GM23248 (cell line): Measurements from ENCODE around the gene HCFC1R1. TPM values are rescaled to one million over a fixed set of nuclear protein-coding genes. Genes with fewer than 3 reads are reported as not detected.

Experiments used
- DNase-seq: peaks from one replicate; pipeline ENCODE4 v3.0.0-alpha.2; 2015
- H2AFZ ChIP-seq: fragments of 200-600 bp; sonication (generic); 2 replicates; pipeline ENCODE4 v1.6.1; 2016; ENCODE audit warnings: antibody characterized with exemption
- H3F3A ChIP-seq: fragments of 200-600 bp; sonication (generic); 2 replicates; pipeline ENCODE4 v1.6.1; 2016; ENCODE audit warnings: mild to moderate bottlenecking, antibody characterized with exemption, mixed run types; ENCODE audit not compliant: insufficient read depth
- H3K27ac ChIP-seq: fragments of 200-600 bp; sonication (generic); 2 replicates; pipeline ENCODE4 v1.5.1; 2016; ENCODE audit warnings: mild to moderate bottlenecking
- H3K27me3 ChIP-seq: fragments of 200-600 bp; sonication (generic); replicated peaks from 2 replicates; pipeline ENCODE4 v1.6.1; 2016; ENCODE audit warnings: mild to moderate bottlenecking; ENCODE audit not compliant: insufficient read depth
- H3K36me3 ChIP-seq: fragments of 200-600 bp; sonication (generic); 2 replicates; pipeline ENCODE4 v1.6.1; 2016; ENCODE audit warnings: low read depth, mild to moderate bottlenecking
- H3K4me1 ChIP-seq: fragments of 200-600 bp; sonication (generic); 2 replicates; pipeline ENCODE4 v1.6.1; 2016; ENCODE audit warnings: mild to moderate bottlenecking; ENCODE audit not compliant: insufficient read depth
- H3K4me2 ChIP-seq: fragments of 200-600 bp; sonication (generic); one replicate; pipeline ENCODE4 v1.6.1; 2016; ENCODE audit warnings: mild to moderate bottlenecking; ENCODE audit not compliant: unreplicated experiment
- H3K4me3 ChIP-seq: fragments of 200-600 bp; sonication (generic); 2 replicates; pipeline ENCODE4 v1.5.1; 2016; ENCODE audit warnings: mild to moderate bottlenecking
- H3K79me2 ChIP-seq: fragments of 200-600 bp; sonication (generic); 2 replicates; pipeline ENCODE4 v1.6.1; 2016; ENCODE audit warnings: mild to moderate bottlenecking; ENCODE audit not compliant: insufficient read depth
- H3K9ac ChIP-seq: fragments of 200-600 bp; sonication (generic); 2 replicates; pipeline ENCODE4 v1.6.1; 2016; ENCODE audit warnings: mild to moderate bottlenecking
- H3K9me2 ChIP-seq: fragments of 200-600 bp; sonication (generic); 2 replicates; pipeline ENCODE4 v1.6.1; 2016; ENCODE audit warnings: mixed run types, mild to moderate bottlenecking, moderate library complexity; ENCODE audit not compliant: insufficient read depth
- H3K9me3 ChIP-seq: fragments of 200-600 bp; sonication (generic); one replicate; pipeline ENCODE4 v1.6.1; 2017; ENCODE audit warnings: low read depth
- H4K20me1 ChIP-seq: fragments of 200-600 bp; sonication (generic); 2 replicates; pipeline ENCODE4 v1.6.0; 2016; ENCODE audit not compliant: insufficient read depth
- EZH2 ChIP-seq: fragments of 200-600 bp; sonication (generic); IDR thresholded peaks from 2 replicates; pipeline ENCODE4 v1.6.1; 2018; ENCODE audit warnings: antibody characterized with exemption, mild to moderate bottlenecking; ENCODE audit not compliant: insufficient read depth, poor library complexity, severe bottlenecking
- EZH2phosphoT487 ChIP-seq: fragments of 200-600 bp; sonication (generic); IDR thresholded peaks from 2 replicates; pipeline ENCODE4 v1.6.1; 2018; ENCODE audit warnings: antibody characterized with exemption, moderate library complexity, mild to moderate bottlenecking, low read depth; ENCODE audit not compliant: insufficient read depth
- WGBS, 2 experiments: methylation state at CpG; one replicate each; pipeline ENCODE4 v1.1.6; 2015 to 2017; ENCODE audit warnings: low lambda C conversion rate in 2 of 2, low coverage in 1 of 2; ENCODE audit errors: missing lambda C conversion rate in 2 of 2; 5-methylcytosine and 5-hydroxymethylcytosine counted together
- in situ Hi-C: fragments of 300-500 bp; cut with MboI; formaldehyde crosslinking; loops from 2 replicates; pipeline ENCODE4 v1.15.0; 2020
- polyA plus RNA-seq: library from polyadenylated mRNA; unstranded; fragments of >200 nt; fragmentation: Nextera tagmentation; extraction: Ambion mirVana; gene quantifications from 2 replicates; pipeline ENCODE4 v1.2.1, GENCODE V29; 2016
- total RNA-seq: library from RNA; depleted of rRNA; stranded (reverse); fragments of >200 nt; shearing (Covaris generic); gene quantifications from 2 replicates; pipeline ENCODE4 v1.2.3, GENCODE V29; 2014

HCFC1R1 gene
- total and polyA plus RNA-seq, 2 experiments from 2014 or later = 7.2 to 53.2 TPM

DNA sequence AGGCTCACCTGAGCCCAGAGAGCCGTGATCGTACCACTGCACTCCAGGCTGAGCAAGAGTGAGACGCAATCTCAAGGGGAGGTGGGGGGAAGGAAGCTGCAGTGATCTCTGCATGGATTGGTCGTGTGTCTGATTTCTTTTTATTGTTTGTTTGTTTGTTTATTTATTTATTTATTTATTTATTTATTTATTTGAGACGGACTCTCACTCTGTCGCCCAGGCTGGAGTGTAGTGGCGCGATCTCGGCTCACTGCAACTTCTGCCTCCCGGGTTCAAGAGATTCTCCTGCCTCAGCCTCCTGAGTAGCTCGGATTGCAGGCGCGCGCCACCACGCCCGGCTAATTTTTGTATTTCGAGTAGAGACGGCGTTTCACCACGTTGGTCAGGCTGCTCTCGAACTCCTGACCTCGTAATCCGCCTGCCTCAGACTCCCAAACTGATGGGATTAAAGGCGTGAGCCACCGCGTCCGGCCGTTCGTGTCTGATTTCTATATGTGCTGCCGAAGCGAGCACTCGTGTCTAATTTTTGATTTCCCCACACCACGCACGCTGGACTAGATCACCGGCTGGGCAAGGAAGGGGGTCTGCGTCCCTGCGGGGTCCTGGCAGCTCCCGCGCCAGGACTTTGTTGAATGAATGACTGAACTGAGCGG is 4.0 kb downstream of the HCFC1R1 start:
- no peak for TF ChIP-seq EZH2
- TF ChIP-seq EZH2phosphoT487 = no peak
- peaks cover 9% of the 10 kb centered on the region for H3K4me1 ChIP-seq
- H3K27ac ChIP-seq = peak overlapping the region; percentile 100
- H3K36me3 ChIP-seq = peaks cover 2% of the 10 kb centered on the region; the same call in 1 of the 2 replicates
- H3K9me3 ChIP-seq = no peaks in the 10 kb centered on the region
- H3K9ac ChIP-seq = peak overlapping the region; percentile 98; the same call in 1 of the 2 replicates
- peak overlapping the region; percentile 86 for H3K4me3 ChIP-seq
- no peaks in the 10 kb centered on the region for H3K79me2 ChIP-seq
- in situ Hi-C loops = no loop called here
- H3K4me2 ChIP-seq = peak overlapping the region; percentile 74
- 30 to 32% methylated on average over 39 to 40 of the region's 40 CpGs for WGBS, 2 experiments
- H3K27me3 ChIP-seq = no peaks in the 10 kb centered on the region
- peaks cover 13% of the 10 kb centered on the region for H3F3A ChIP-seq
- H2AFZ ChIP-seq = peak overlapping the region; percentile 53; the same call in 1 of the 2 replicates
- H4K20me1 ChIP-seq = no peaks in the 10 kb centered on the region
- no peaks in the 10 kb centered on the region for H3K9me2 ChIP-seq
- no peak for DNase-seq

DNA sequence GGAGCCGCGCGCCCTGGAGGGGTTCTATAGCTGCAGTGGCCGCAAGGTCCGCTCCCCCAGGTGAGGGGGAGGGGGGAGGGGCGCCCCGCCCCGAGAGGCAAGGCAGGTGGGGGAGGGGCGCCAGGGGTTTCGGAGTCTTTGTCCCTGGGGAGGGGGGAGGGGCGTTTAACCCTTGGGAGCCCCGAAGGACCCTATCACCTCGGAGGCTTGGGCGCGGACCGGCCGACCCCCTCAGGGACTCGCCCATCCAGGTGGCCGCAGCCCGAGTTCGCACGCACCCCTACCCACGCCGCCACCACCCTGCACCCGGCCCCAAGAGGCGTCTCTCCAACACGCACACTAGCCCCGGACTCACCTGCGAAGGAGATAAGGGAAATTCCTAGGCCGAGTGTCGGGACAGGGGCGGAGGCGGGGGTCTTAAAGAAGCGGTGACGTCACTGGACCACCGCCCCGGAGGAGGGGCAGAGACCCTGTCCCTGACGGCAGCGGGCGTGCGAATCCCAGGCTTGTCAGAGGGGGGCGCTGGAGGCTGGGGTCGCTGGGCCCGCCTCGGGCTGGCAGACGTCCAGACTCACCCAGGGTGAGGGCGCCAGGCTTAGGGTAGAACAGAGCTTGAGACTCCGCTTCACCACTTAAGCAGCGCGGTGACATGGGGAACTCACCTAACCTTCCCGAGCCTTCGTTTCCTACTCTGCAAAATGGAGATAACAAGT is 5.8 kb downstream of the HCFC1R1 start, which contains the start of gene CLDN6:
CLDN6 (minus strand) TSS at position 390 of the 713 bp plus-strand sequence. CDS start 2,162 bp downstream, outside the sequence.
- TF ChIP-seq EZH2 (no peak), EZH2phosphoT487 (no peak)
- H3K79me2 ChIP-seq = no peaks in the 10 kb centered on the region
- peaks cover 11% of the 10 kb centered on the region for H3K4me1 ChIP-seq
- in situ Hi-C loops = no loop called here
- H3K27me3 ChIP-seq = peaks cover 4% of the 10 kb centered on the region; the same call in 1 of the 2 replicates
- no peak for DNase-seq
- H3K4me3 ChIP-seq = no peak within 1 kb of the TSS
- no peaks in the 10 kb centered on the region for H4K20me1 ChIP-seq
- peaks cover 9% of the 10 kb centered on the region for H3F3A ChIP-seq
- H3K9me3 ChIP-seq = no peaks in the 10 kb centered on the region
- WGBS, 2 experiments = 12 to 13% methylated on average over 31 to 35 of the region's 52 CpGs
- H2AFZ ChIP-seq = no peak within 1 kb of the TSS
- H3K4me2 ChIP-seq = no peak within 1 kb of the TSS
- H3K9me2 ChIP-seq = no peaks in the 10 kb centered on the region
- H3K9ac ChIP-seq = no peak within 1 kb of the TSS
- peaks cover 2% of the 10 kb centered on the region; the same call in 1 of the 2 replicates for H3K36me3 ChIP-seq
- no peak within 1 kb of the TSS for H3K27ac ChIP-seq

DNA sequence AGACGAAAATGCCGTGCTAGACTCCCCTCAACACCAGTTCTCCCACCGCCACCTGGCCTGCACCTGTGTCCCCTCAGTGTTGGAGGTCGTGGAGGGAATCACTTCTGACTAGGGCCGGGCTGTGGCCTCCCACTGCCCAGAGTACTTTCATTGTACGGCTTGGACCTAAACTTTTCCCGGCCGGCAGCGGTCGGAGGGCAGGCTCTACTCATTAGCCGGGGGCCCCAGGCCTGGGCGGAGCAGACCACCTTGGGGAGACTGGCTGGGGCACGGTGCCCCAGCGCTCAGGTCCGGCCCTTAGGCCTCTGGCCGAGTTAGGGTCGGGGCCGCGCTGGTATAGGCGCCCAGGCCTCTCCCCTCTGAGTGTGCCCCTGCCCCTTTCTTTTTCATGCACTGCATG is 6.4 kb downstream of the HCFC1R1 start:
- peaks cover 6% of the 10 kb centered on the region; the same call in 1 of the 2 replicates for H3K4me1 ChIP-seq
- no peak overlapping the region for H3K4me3 ChIP-seq
- no peak overlapping the region for H3K9ac ChIP-seq
- H3F3A ChIP-seq = peaks cover 4% of the 10 kb centered on the region; the same call in 1 of the 2 replicates
- peaks cover 4% of the 10 kb centered on the region; the same call in 1 of the 2 replicates for H3K27me3 ChIP-seq
- no peaks in the 10 kb centered on the region for H3K79me2 ChIP-seq
- H4K20me1 ChIP-seq = no peaks in the 10 kb centered on the region
- in situ Hi-C loops = no loop called here
- H3K9me3 ChIP-seq = no peaks in the 10 kb centered on the region
- TF ChIP-seq EZH2phosphoT487 (no peak), EZH2 (no peak)
- no peak overlapping the region for H2AFZ ChIP-seq
- no peak overlapping the region for H3K27ac ChIP-seq
- no peak overlapping the region for H3K4me2 ChIP-seq
- H3K9me2 ChIP-seq = no peaks in the 10 kb centered on the region
- DNase-seq = no peak
- 54 to 59% methylated on average over 15 to 20 of the region's 20 CpGs for WGBS, 2 experiments
- peaks cover 2% of the 10 kb centered on the region; the same call in 1 of the 2 replicates for H3K36me3 ChIP-seq

DNA sequence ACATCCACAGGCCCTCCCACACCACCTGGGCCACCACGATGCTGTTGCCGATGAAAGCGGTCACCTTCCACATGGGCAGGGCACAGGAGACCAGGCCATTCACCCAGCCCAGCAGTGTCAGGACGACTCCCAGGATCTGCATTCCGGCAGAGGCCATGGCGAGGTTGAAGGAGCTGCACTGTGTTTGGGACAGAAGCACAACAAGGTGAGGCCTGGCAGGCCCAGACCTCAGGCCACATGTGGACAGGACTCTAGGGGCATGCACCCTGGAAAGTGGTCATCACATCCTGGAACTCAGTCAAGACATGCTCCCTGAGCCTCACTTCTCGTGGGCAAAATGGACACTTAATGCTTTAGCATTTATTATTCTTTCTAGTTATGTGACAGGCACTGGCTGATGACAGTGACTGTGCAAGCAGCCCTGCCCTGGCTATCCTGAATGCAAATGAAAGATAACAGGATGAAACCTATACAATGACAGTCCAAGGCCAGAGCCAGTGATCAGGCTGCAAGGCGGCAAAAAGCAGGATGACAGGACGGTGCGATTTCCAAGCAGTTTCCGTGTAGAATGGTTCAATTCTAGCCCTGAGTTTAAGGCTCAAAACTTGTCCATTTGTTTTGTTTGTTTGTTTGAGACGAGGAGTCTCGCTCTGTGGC is 7.7 kb downstream of the HCFC1R1 start:
- H3K27ac ChIP-seq = no peak overlapping the region
- H3K79me2 ChIP-seq = no peaks in the 10 kb centered on the region
- H3K4me1 ChIP-seq = peaks cover 6% of the 10 kb centered on the region; the same call in 1 of the 2 replicates
- H3K4me2 ChIP-seq = no peak overlapping the region
- H3K27me3 ChIP-seq = peaks cover 13% of the 10 kb centered on the region; the same call in 1 of the 2 replicates
- TF ChIP-seq EZH2phosphoT487 (no peak), EZH2 (no peak)
- H4K20me1 ChIP-seq = no peaks in the 10 kb centered on the region
- no peaks in the 10 kb centered on the region for H3K36me3 ChIP-seq
- 78 to 87% methylated on average over 13 of the region's 13 CpGs for WGBS, 2 experiments
- H3K9ac ChIP-seq = no peak overlapping the region
- no peaks in the 10 kb centered on the region for H3K9me2 ChIP-seq
- no peaks in the 10 kb centered on the region for H3K9me3 ChIP-seq
- no peak overlapping the region for H2AFZ ChIP-seq
- DNase-seq = no peak
- no peak overlapping the region for H3K4me3 ChIP-seq
- peaks cover 4% of the 10 kb centered on the region; the same call in 1 of the 2 replicates for H3F3A ChIP-seq
- in situ Hi-C loops = no loop called here
